ENCODE results near the gene PLEK2.
A peak's percentile ranks its signal among the peaks of the same experiment; 100 is the strongest.
"Not testable (repeated sequence)": the region's sequence is repeated elsewhere in the genome, so short reads cannot be mapped to it uniquely, and the experiment has no call there.

The PLEK2 gene

GRCh38 chr14:67453575-67454300 is 41.8 kb upstream of the PLEK2 start:
- Mint-ChIP-seq H3K9me3 (peaks cover 9% of the 10 kb centered on the region), H3K27ac (no peak overlapping the region), H3K4me3 (no peak overlapping the region), H3K27me3 (ENCODE audit: low read depth) (peaks cover 15% of the 10 kb centered on the region), H3K4me1 (peaks cover 9% of the 10 kb centered on the region), H3K36me3 (ENCODE audit: low read depth) (no peaks in the 10 kb centered on the region)
- no peak for TF ChIP-seq CTCF (IDR thresholded peaks at IDR 0.05; ENCODE audit: unreplicated experiment in 3 of 3)

GRCh38 chr14:67451667-67452066 is 39.7 kb upstream of the PLEK2 start:
- not testable (repeated sequence) for H3K27me3 Mint-ChIP-seq (ENCODE audit: low read depth); H3K9me3 Mint-ChIP-seq; H3K36me3 Mint-ChIP-seq (ENCODE audit: low read depth)

GRCh38 chr14:67449096-67449495 is 37.1 kb upstream of the PLEK2 start:
- no peak overlapping the region for H3K4me3 Mint-ChIP-seq
- TF ChIP-seq CTCF (IDR thresholded peaks at IDR 0.05; ENCODE audit: unreplicated experiment in 3 of 3) = no peak
- no peaks in the 10 kb centered on the region for H3K36me3 Mint-ChIP-seq (ENCODE audit: low read depth)
- H3K9me3 Mint-ChIP-seq = peaks cover 10% of the 10 kb centered on the region
- H3K27ac Mint-ChIP-seq = no peak overlapping the region
- peaks cover 6% of the 10 kb centered on the region for H3K27me3 Mint-ChIP-seq (ENCODE audit: low read depth)
- H3K4me1 Mint-ChIP-seq = peaks cover 10% of the 10 kb centered on the region

More at GRCh38 chr14:67451667-67452066, 39.7 kb upstream of the PLEK2 start:
- H3K4me3 Mint-ChIP-seq, H3K4me1 Mint-ChIP-seq: not testable (repeated sequence)
- H3K27ac Mint-ChIP-seq = peak overlapping the region in 1 of 3 experiments; percentile 24

- Mint-ChIP-seq H3K36me3 (ENCODE audit: low read depth) (no peaks in the 10 kb centered on the region), H3K27me3 (ENCODE audit: low read depth) (peaks cover 13% of the 10 kb centered on the region), H3K27ac (no peak overlapping the region), H3K4me3 (no peak overlapping the region), H3K9me3 (peaks cover 10% of the 10 kb centered on the region), H3K4me1 (peaks cover 10% of the 10 kb centered on the region)
- TF ChIP-seq CTCF (IDR thresholded peaks at IDR 0.05; ENCODE audit: unreplicated experiment in 3 of 3) = no peak
Observed at GRCh38 chr14:67447033-67447381, 35.0 kb upstream of the PLEK2 start.

- H3K27ac Mint-ChIP-seq = no peak overlapping the region
- peaks cover 13% of the 10 kb centered on the region for H3K27me3 Mint-ChIP-seq (ENCODE audit: low read depth)
- H3K4me3 Mint-ChIP-seq = no peak overlapping the region
- TF ChIP-seq CTCF (IDR thresholded peaks at IDR 0.05; ENCODE audit: unreplicated experiment in 3 of 3) = no peak
- peaks cover 10% of the 10 kb centered on the region for H3K9me3 Mint-ChIP-seq
- H3K4me1 Mint-ChIP-seq = peaks cover 10% of the 10 kb centered on the region
- H3K36me3 Mint-ChIP-seq (ENCODE audit: low read depth) = no peaks in the 10 kb centered on the region
Observed at GRCh38 chr14:67446371-67447032, 34.5 kb upstream of the PLEK2 start.

GRCh38 chr14:67444395-67444794 is 32.4 kb upstream of the PLEK2 start:
- Mint-ChIP-seq H3K4me1 (peaks cover 10% of the 10 kb centered on the region), H3K36me3 (ENCODE audit: low read depth) (no peaks in the 10 kb centered on the region), H3K4me3 (no peak overlapping the region), H3K9me3 (peaks cover 3% of the 10 kb centered on the region), H3K27me3 (ENCODE audit: low read depth) (peaks cover 8% of the 10 kb centered on the region), H3K27ac (no peak overlapping the region)
- no peak for TF ChIP-seq CTCF (IDR thresholded peaks at IDR 0.05; ENCODE audit: unreplicated experiment in 3 of 3)

Measured in nephron (organoid).